GM12878 (cell line): ENCODE data around the gene NTRK1. TPM values are rescaled to one million over a fixed set of nuclear protein-coding genes. Genes with fewer than 3 reads are reported as not detected.

Experiments
- ATAC-seq: fragments of 200-7000 bp; cut with Tn5 transposase; 3 replicates; pipeline ENCODE4 v1.9.1; 2020; ENCODE audit warnings: mild to moderate bottlenecking, moderate library complexity
- BruUV-seq: library from RNA; stranded (reverse); fragments of 400-500 nt; replicated peaks from 2 replicates; lab custom pipeline; 2021; lab: Mats Ljungman, UMichigan
- CTCF ChIA-PET: fragments of 300-600 bp; sonication (Branson Sonifier 250); formaldehyde crosslinking; extraction: SDS; loops from one replicate; lab custom pipeline; 2021; ENCODE audit warnings: inconsistent platforms; lab: Yijun Ruan, JAX
- POLR2A ChIA-PET: fragments of 350-600 bp; formaldehyde crosslinking; extraction: SDS; loops from one replicate; lab custom pipeline; 2021; ENCODE audit warnings: inconsistent platforms; lab: Charles Lee
- RAD21 ChIA-PET: fragments of 300-600 bp; sonication (Branson Sonifier 250); formaldehyde crosslinking; loops from one replicate; lab custom pipeline; 2023; ENCODE audit warnings: antibody characterized with exemption; ENCODE audit not compliant: unreplicated experiment; lab: Charles Lee
- SMC1A ChIA-PET: fragments of 300-600 bp; sonication (Branson Sonifier 250); formaldehyde crosslinking; loops from one replicate; lab custom pipeline; 2023; ENCODE audit not compliant: unreplicated experiment, uncharacterized antibody; lab: Charles Lee
- DNase-seq: peaks from one replicate; pipeline ENCODE4 v3.0.0-alpha.2; 2011; ENCODE audit warnings: low read depth, low spot score
- FAIRE-seq: peaks from 3 replicates; lab custom pipeline; 2011; peaks lifted over from hg19 to GRCh38; lab: Jason Lieb, UNC
- H2AFZ ChIP-seq: 2 replicates; pipeline ENCODE4 v1.6.0; 2011; ENCODE audit warnings: low read depth, low read length, control low read depth; ENCODE audit not compliant: control insufficient read depth
- H3K27ac ChIP-seq: 2 replicates; pipeline ENCODE4 v1.5.1; 2011; ENCODE audit warnings: control low read depth; ENCODE audit not compliant: control insufficient read depth, insufficient read depth
- H3K27me3 ChIP-seq, 2 experiments: replicated peaks in 1 of 2; 2 replicates each; pipeline versions ENCODE4 v1.6.0 to v1.6.1; 2011; ENCODE audit warnings: low read length in 1 of 2; ENCODE audit not compliant: control insufficient read depth in 2 of 2, insufficient read depth in 2 of 2
- H3K36me3 ChIP-seq, 2 experiments: 2 replicates each; pipeline ENCODE4 v1.5.1; 2011; ENCODE audit warnings: low read length in 1 of 2; ENCODE audit not compliant: control insufficient read depth in 2 of 2, insufficient read depth in 2 of 2
- H3K4me1 ChIP-seq: 2 replicates; pipeline ENCODE4 v1.6.1; 2011; ENCODE audit warnings: mild to moderate bottlenecking, low read length, moderate library complexity, mixed read lengths; ENCODE audit not compliant: control insufficient read depth, insufficient read depth
- H3K4me2 ChIP-seq: 2 replicates; pipeline ENCODE4 v1.6.0; 2011; ENCODE audit warnings: control low read depth; ENCODE audit not compliant: control insufficient read depth, insufficient read depth
- H3K4me3 ChIP-seq: fragments of 200-600 bp; sonication (generic); 2 replicates; pipeline ENCODE4 v1.5.1; 2016
- H3K79me2 ChIP-seq: 2 replicates; pipeline ENCODE4 v1.6.0; 2011; ENCODE audit warnings: low read length; ENCODE audit not compliant: control insufficient read depth, insufficient read depth
- H3K9ac ChIP-seq: 2 replicates; pipeline ENCODE4 v1.8.0; 2011; ENCODE audit warnings: low read length, control low read depth, mixed read lengths; ENCODE audit not compliant: control insufficient read depth, insufficient read depth
- H3K9me3 ChIP-seq: replicated peaks from 3 replicates; pipeline ENCODE4 v1.5.1; 2011; ENCODE audit warnings: mild to moderate bottlenecking, low read length; ENCODE audit not compliant: control insufficient read depth, insufficient read depth
- H4K20me1 ChIP-seq: 2 replicates; pipeline ENCODE4 v1.6.0; 2011; ENCODE audit not compliant: control insufficient read depth, insufficient read depth
- BCLAF1 ChIP-seq: fragments of 450-650 bp; IDR thresholded peaks from 2 replicates; pipeline ENCODE4 v1.6.1; 2017; ENCODE audit warnings: antibody characterized with exemption, mild to moderate bottlenecking, moderate library complexity
- CHD1 ChIP-seq: IDR thresholded peaks from 2 replicates; pipeline ENCODE4 v1.6.1; 2012; ENCODE audit warnings: low read depth, low read length, improper control_type of control experiment
- CREM ChIP-seq: IDR thresholded peaks from 2 replicates; pipeline ENCODE4 v1.6.1; 2014; ENCODE audit warnings: antibody characterized with exemption, low read depth
- ETV6 ChIP-seq, 2 experiments: fragments of 450-650 bp in 1 of 2; IDR thresholded peaks in 1 of 2; conservative IDR thresholded peaks in 1 of 2; 2 replicates each; pipeline ENCODE4 v1.6.1; 2014; ENCODE audit warnings: antibody characterized with exemption in 1 of 2, borderline replicate concordance in 1 of 2, low read depth in 1 of 2, mild to moderate bottlenecking in 1 of 2, moderate library complexity in 1 of 2
- FOS ChIP-seq: IDR thresholded peaks from 3 replicates; pipeline ENCODE4 v1.6.1; 2011; ENCODE audit warnings: borderline replicate concordance; ENCODE audit not compliant: insufficient read length; ENCODE audit errors: extremely low read depth
- IKZF1 ChIP-seq: fragments of 450-650 bp; conservative IDR thresholded peaks from 2 replicates; pipeline ENCODE4 v1.6.1; 2017; ENCODE audit warnings: antibody characterized with exemption, mild to moderate bottlenecking
- MAX ChIP-seq: IDR thresholded peaks from 2 replicates; pipeline ENCODE4 v1.6.1; 2012; ENCODE audit warnings: low read depth, low read length, improper control_type of control experiment
- MTA2 ChIP-seq: fragments of 450-650 bp; IDR thresholded peaks from 2 replicates; pipeline ENCODE4 v1.6.1; 2016; ENCODE audit warnings: low read depth, mild to moderate bottlenecking, moderate library complexity
- MXI1 ChIP-seq: fragments of 150-350 bp; IDR thresholded peaks from 2 replicates; pipeline ENCODE4 v1.6.1; 2011; ENCODE audit warnings: low read depth, mild to moderate bottlenecking, inconsistent platforms, low read length, improper control_type of control experiment
- POLR2AphosphoS2 ChIP-seq: IDR thresholded peaks from 2 replicates; pipeline ENCODE4 v1.6.1; 2011; ENCODE audit warnings: low read depth, mild to moderate bottlenecking, low read length, improper control_type of control experiment, moderate library complexity
- SIN3A ChIP-seq: IDR thresholded peaks from 2 replicates; pipeline ENCODE4 v1.6.1; 2012; ENCODE audit warnings: low read depth, low read length, improper control_type of control experiment
- TBL1XR1 ChIP-seq: IDR thresholded peaks from 2 replicates; pipeline ENCODE4 v1.6.1; 2012; ENCODE audit warnings: low read depth, low read length, improper control_type of control experiment
- YBX1 ChIP-seq: fragments of 450-650 bp; IDR thresholded peaks from 2 replicates; pipeline ENCODE4 v1.6.1; 2016; ENCODE audit warnings: antibody characterized with exemption
- ZBTB11 ChIP-seq: fragments of 450-650 bp; formaldehyde crosslinking; IDR thresholded peaks from 2 replicates; pipeline ENCODE4 v1.5.0; 2022; ENCODE audit warnings: mild to moderate bottlenecking, missing genetic modification characterization
- ZNF384 ChIP-seq: IDR thresholded peaks from 2 replicates; pipeline ENCODE4 v1.6.1; 2012; ENCODE audit warnings: low read depth, mild to moderate bottlenecking, low read length, improper control_type of control experiment, borderline replicate concordance
- WGBS: methylation state at CpG from one replicate; pipeline ENCODE4 v1.1.6; 2016; ENCODE audit warnings: low lambda C conversion rate; ENCODE audit not compliant: insufficient replicate concordance, insufficient coverage; ENCODE audit errors: missing lambda C conversion rate; 5-methylcytosine and 5-hydroxymethylcytosine counted together
- in situ Hi-C: fragments of 300-500 bp; cut with MboI; formaldehyde crosslinking; loops from 9 replicates; pipeline ENCODE4 v1.14.3; 2018; ENCODE audit warnings: mixed read lengths
- intact Hi-C: fragments of 100-400 bp; cut with micrococcal nuclease; formaldehyde crosslinking; loops from one replicate; pipeline ENCODE4 v1.14.2; 2022; ENCODE audit not compliant: unreplicated experiment
- polyA plus RNA-seq, 11 experiments: library from polyadenylated mRNA; depleted of rRNA in 4 of 11; unstranded in 6 of 11; stranded (reverse) in 5 of 11; fragments of >200 nt; fragmentation: Nextera tagmentation in 4 of 11; fragmentation: Illumina TruSeq in 1 of 11; extraction: Ambion mirVana in 4 of 11; extraction: Trizol in 1 of 11; gene quantifications; 1 replicate in 1 of 11; 2 replicates in 10 of 11; pipeline versions ENCODE4 v1.2.1 to v1.2.3, GENCODE V29; 2011 to 2016; ENCODE audit warnings: inconsistent platforms in 2 of 11, missing spikeins in 2 of 11, low read depth in 1 of 11
- total RNA-seq, 4 experiments: library from RNA; depleted of rRNA in 3 of 4; stranded (reverse); fragments of >200 nt in 3 of 4; fragmentation: Illumina TruSeq in 1 of 4; extraction: Trizol in 1 of 4; gene quantifications; 2 replicates each; pipeline versions ENCODE4 v1.2.1 to v1.2.3, GENCODE V29; 2013 to 2021

NTRK1 gene
- total and polyA plus RNA-seq, 10 of the 15 experiments (the other 5 are each of a cell fraction or from before 2014, with no cell fraction given) = 0.10 to 0.56 (median 0.40) TPM; not detected in 7

- TF ChIP-seq ZBTB11 (CRISPR knock-in tag) (no peak), YBX1 (no peak), MXI1 (no peak)
These were observed 15.4 kb upstream of the NTRK1 start (continued) for GRCh38 chr1:156845055-156845952.

- WGBS = 30% methylated on average over 18 of the region's 18 CpGs
- SMC1A ChIA-PET = no interaction called here
- CTCF ChIA-PET = interaction anchor here (0.6 to 2.6 kb wide), 3 partner anchors 8 to 43 kb away, joined by 3 to 23 read pairs (median 3); no protein-coding TSS in a partner anchor
- peaks cover 0 to 7% of the 10 kb centered on the region in 2 experiments for H3K27me3 ChIP-seq
- FAIRE-seq = no peak
- no peak overlapping the region for H3K4me2 ChIP-seq
- H3K9ac ChIP-seq = no peak overlapping the region
- H3K9me3 ChIP-seq = no peaks in the 10 kb centered on the region
- POLR2A ChIA-PET = no interaction called here
- BruUV-seq = no TSS peak
- in situ Hi-C loops = no loop called here
- H3K27ac ChIP-seq = no peak overlapping the region
- H3K4me3 ChIP-seq = no peak overlapping the region
- H3K79me2 ChIP-seq = no peaks in the 10 kb centered on the region
- ATAC-seq = no peak
- DNase-seq = no peak
- H2AFZ ChIP-seq = no peak overlapping the region
- no peaks in the 10 kb centered on the region for H3K36me3 ChIP-seq
- RAD21 ChIA-PET = no interaction called here
- intact Hi-C loops = no loop called here
- no peaks in the 10 kb centered on the region for H3K4me1 ChIP-seq
- H4K20me1 ChIP-seq = no peaks in the 10 kb centered on the region
- TF ChIP-seq MAX (no peak), CHD1 (no peak), FOS (no peak), CREM (no peak), ZNF384 (no peak), IKZF1 (no peak), MTA2 (no peak), POLR2AphosphoS2 (no peak), ETV6 (conservative IDR thresholded peaks at IDR 0.05 in 1 of 2, IDR thresholded peaks at IDR 0.05 in 1 of 2; ENCODE audit: borderline replicate concordance in 1 of 2, low read depth in 1 of 2) (no peak), BCLAF1 (no peak), TBL1XR1 (no peak), SIN3A (no peak)
These were observed 14.6 kb upstream of the NTRK1 start for GRCh38 chr1:156845953-156846545.
